GM12865 (cell line): ENCODE measurements around the gene CNGA1.
"Not testable (repeated sequence)": the region's sequence is repeated elsewhere in the genome, so short reads cannot be mapped to it uniquely, and the experiment has no call there.

Experiments
- DNase-seq: peaks from one replicate; pipeline ENCODE4 v3.0.0; 2010; ENCODE audit warnings: low read depth
- H3K4me3 ChIP-seq: 2 replicates; pipeline ENCODE4 v1.5.1; 2011; ENCODE audit warnings: mild to moderate bottlenecking, low read depth, low read length, control low read depth
- TF ChIP-seq, protein P1 (sequence below): IDR thresholded peaks from 2 replicates; pipeline ENCODE4 v1.5.1; 2011; ENCODE audit warnings: low read length, control low read depth, low read depth, inconsistent platforms; ENCODE audit not compliant: insufficient read depth; ENCODE audit errors: missing control alignments

CNGA1 gene

GRCh38 chr4:47929682-47930201, 86.7 kb downstream of the CNGA1 start:
- TF ChIP-seq, protein P1, sequence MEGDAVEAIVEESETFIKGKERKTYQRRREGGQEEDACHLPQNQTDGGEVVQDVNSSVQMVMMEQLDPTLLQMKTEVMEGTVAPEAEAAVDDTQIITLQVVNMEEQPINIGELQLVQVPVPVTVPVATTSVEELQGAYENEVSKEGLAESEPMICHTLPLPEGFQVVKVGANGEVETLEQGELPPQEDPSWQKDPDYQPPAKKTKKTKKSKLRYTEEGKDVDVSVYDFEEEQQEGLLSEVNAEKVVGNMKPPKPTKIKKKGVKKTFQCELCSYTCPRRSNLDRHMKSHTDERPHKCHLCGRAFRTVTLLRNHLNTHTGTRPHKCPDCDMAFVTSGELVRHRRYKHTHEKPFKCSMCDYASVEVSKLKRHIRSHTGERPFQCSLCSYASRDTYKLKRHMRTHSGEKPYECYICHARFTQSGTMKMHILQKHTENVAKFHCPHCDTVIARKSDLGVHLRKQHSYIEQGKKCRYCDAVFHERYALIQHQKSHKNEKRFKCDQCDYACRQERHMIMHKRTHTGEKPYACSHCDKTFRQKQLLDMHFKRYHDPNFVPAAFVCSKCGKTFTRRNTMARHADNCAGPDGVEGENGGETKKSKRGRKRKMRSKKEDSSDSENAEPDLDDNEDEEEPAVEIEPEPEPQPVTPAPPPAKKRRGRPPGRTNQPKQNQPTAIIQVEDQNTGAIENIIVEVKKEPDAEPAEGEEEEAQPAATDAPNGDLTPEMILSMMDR, result no peak
- no peak overlapping the region for H3K4me3 ChIP-seq
- DNase-seq, result no peak

DNA sequence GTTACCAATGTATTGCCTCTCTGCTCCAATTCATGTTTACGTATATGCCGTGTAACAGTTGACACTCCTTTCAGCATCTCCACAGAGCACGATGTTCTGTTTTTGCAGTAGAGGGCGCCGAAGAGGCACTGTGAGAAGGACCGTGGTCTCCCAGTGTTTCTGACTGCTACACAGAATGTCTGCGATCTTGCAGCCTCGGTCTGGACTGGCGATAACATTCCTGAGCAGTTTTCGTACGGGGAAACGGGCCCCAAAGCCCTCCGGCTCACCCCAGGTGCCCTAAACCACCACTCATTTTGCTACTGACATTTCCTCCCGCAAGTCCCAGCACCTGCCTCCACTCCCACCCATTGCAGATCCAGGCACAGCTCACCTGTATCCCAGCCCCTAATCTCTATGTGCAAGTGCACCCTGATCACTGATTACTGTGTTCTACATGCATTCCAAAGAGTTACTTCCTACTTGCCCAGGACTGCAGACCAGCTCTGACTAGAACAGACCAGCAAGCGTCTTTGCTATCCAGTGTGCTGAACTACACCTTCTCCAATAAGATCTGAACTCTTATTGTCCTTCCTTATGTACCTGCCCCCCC, 89.7 kb downstream of the CNGA1 start:
- H3K4me3 ChIP-seq, result no peak overlapping the region
- TF ChIP-seq, protein P1, result peak; percentile 84
- DNase-seq, result peak; percentile 67

DNA sequence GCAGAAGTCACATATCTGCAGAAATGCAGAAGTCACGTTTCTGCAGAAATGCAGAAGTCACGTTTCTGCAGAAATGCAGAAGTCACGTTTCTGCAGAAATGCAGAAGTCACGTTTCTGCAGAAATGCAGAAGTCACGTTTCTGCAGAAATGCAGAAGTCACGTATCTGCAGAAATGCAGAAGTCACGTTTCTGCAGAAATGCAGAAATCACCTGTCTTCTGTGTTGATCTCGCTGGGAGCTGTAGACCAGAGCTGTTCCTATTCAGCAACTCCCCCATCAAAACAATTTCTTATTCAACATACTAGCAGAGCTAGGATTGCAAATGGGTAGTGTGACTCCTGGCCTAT, 93.2 kb downstream of the CNGA1 start:
- not testable (repeated sequence) for DNase-seq, H3K4me3 ChIP-seq

DNA sequence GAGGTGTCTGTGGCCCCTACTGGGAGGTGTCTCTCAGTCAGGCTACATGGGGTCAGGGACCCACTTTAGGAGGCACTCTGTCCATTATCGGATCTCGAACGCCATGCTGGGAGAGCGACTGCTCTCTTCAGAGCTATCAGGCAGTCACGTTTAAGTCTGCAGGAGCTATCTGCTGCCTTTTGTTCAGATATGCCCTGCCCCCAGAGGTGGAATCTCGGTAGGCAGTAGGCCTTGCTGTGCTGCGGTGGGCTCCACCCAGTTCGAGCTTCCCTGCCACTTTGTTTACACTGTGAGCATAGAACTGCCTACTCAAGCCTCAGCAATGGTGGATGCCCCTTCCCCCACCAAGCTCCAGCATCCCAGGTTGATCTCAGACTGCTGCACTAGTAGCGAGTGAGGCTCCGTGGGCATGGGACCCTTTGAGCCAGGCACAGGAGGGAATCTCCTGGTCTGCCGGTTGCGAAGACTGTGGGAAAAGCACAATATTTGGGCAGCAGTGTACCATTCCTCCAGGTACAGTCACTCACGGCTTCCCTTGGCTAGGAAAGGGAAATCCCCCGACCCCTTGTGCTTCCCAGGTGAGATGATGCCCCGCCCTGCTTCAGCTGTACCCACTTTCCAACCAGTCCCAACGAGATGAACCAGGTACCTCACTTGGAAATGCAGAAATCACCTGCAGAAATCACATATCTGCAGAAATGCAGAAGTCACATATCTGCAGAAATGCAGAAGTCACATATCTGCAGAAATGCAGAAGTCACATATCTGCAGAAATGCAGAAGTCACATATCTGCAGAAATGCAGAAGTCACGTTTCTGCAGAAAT, 93.8 kb downstream of the CNGA1 start:
- not testable (repeated sequence) for H3K4me3 ChIP-seq, DNase-seq

DNA sequence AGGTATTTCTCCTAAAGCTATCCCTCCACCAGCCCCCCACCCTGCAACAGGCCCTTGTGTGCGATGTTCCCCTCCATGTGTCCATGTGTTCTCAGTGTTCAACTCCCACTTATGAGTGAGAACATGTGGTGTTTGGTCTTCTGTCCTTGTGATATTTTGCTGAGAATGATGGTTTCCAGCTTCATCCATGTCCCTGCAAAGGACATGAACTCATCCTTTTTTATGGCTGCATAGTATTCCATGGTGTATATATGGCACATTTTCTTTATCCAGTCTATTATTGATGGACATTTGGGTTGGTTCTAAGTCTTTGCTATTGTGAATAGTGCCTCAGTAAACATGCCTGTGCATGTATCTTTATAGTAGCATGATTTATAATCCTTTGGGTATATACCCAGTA, 99.3 kb downstream of the CNGA1 start:
- not testable (repeated sequence) for H3K4me3 ChIP-seq, DNase-seq

- DNase-seq, result peak; percentile 2
- H3K4me3 ChIP-seq, result peak overlapping the region; percentile 83
- TF ChIP-seq, protein P1, result no peak
Observed at GRCh38 chr4:47915378-47915777, 101.1 kb downstream of the CNGA1 start.

DNA sequence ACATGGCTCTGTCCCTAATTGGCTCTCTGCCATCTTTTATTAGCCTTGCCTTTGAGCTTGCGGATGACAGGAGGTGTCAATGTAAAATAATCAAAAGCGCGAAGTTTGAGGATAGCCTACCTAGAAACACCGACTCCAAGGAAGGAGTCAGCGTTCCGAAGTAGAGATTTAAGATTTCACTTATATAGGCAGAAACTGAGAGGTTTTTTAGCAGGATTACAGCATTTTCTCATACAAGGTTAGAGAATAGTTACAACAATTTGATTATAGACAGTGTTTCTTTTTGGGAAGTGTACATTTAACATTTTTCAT, 101.6 kb downstream of the CNGA1 start:
- TF ChIP-seq, protein P1, result no peak
- peak overlapping the region; percentile 83 for H3K4me3 ChIP-seq
- DNase-seq, result no peak

GRCh38 chr4:47914220-47914925, 102.1 kb downstream of the CNGA1 start, which contains the start of gene NFXL1:
NFXL1 (minus strand) TSS chr4:47914583; CDS start chr4:47914203, 380 bp downstream.
- TF ChIP-seq, protein P1, result no peak
- peak within 1 kb of the TSS; percentile 97 for H3K4me3 ChIP-seq
- peak; percentile 98 for DNase-seq
